HG02938 (cell line): ENCODE measurements around the gene PTPMT1.

ENCODE experiments used
- ATAC-seq: cut with Tn5 transposase; IDR thresholded peaks from one replicate; pipeline ENCODE4 v1.9.1; 2021; ENCODE audit warnings: mild to moderate bottlenecking, moderate library complexity; ENCODE audit not compliant: unreplicated experiment

The PTPMT1 gene

GRCh38 chr11:47605921-47606320, 40.5 kb downstream of the PTPMT1 start:
- ATAC-seq: no peak

GRCh38 chr11:47606731-47607130, 41.3 kb downstream of the PTPMT1 start:
- no peak for ATAC-seq

GRCh38 chr11:47607380-47607779, 42.0 kb downstream of the PTPMT1 start:
- no peak for ATAC-seq

GRCh38 chr11:47609675-47610074, 44.3 kb downstream of the PTPMT1 start:
- ATAC-seq: no peak

- peak; percentile 78 for ATAC-seq
Observed at GRCh38 chr11:47611348-47611794, 46.0 kb downstream of the PTPMT1 start.

GRCh38 chr11:47615249-47615648, 49.9 kb downstream of the PTPMT1 start:
- no peak for ATAC-seq

- no peak for ATAC-seq
Observed at GRCh38 chr11:47616726-47617416, 51.5 kb downstream of the PTPMT1 start.

GRCh38 chr11:47617417-47617809, 52.0 kb downstream of the PTPMT1 start:
- ATAC-seq: no peak

- ATAC-seq: no peak
Observed at GRCh38 chr11:47620836-47621378, 55.5 kb downstream of the PTPMT1 start.
